ENCODE data around the gene SEC23IP.
"Not testable (repeated sequence)": the region's sequence is repeated elsewhere in the genome, so short reads cannot be mapped to it uniquely, and the experiment has no call there.

SEC23IP gene

DNA sequence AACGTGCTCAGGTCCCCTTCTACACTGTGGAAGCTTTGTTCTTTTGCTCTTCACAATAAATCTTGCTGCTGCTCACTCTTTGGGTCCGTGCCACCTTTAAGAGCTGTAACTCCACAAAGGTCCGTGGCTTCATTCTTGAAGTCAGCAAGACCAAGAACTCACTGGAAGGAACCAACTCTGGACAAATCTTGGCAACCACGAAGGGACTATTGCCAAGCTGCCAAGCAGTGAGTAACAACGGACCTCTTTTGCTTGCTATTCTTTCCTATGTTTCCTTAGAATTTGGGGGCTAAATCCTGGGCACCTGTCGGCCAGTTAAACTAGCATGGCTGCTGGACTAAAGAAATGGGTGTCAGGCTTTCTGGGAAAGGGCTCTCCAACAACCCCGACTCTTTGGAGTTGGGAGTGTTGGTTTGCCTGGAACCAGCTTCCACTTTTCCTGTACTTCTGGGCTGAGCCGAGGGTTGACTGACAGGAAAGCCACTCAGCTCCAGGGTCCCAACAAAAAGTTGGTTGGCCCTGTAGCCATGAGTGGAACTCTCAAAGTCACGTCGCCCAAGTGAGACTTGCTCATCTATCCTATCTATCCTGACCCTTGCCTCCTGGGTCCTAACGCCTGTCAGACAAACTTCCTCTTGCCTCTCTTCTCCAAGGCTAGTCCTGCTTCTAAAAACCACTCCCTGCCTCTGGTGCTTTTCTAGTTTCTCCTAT, 8.5 kb upstream of the SEC23IP start:
- DNase-seq = not testable (repeated sequence)

DNA sequence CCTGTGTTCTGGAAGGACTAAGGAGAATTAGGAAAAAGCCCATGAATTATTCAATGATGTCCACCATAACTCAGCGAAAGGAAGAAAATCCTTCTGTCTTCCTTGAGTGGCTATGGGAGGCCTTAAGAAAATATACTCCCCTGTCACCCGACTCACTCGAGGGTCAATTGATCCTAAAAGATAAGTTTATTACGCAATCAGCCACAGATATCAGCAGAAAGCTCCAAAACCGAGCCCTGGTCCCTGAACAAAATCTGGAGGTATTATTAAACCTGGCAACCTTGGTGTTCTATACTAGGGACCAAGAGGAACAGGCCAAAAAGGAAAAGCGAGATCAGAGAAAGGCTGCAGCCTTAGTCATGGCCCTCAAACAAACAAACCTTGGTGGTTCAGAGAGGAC, 6.5 kb upstream of the SEC23IP start:
- DNase-seq = not testable (repeated sequence)

DNA sequence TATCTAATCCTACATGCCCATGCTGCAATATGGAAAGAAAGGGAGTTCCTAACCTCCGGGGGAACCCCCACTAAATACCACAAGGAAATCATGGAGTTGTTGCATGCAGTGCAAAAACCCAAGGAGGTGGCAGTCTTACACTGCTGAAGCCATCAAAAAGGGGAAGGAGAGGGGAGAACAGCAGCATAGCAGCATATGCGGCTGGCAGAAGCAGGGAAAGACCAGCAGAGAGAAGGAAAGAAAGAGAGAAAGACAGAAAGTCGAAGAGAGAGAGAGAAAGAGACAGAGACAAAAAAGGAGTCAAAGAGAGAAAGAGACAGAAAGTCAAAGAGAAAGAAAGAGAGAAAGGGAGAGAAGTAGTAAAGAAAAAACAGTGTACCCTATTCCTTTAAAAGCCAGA, 3.8 kb upstream of the SEC23IP start:
- not testable (repeated sequence) for DNase-seq

DNA sequence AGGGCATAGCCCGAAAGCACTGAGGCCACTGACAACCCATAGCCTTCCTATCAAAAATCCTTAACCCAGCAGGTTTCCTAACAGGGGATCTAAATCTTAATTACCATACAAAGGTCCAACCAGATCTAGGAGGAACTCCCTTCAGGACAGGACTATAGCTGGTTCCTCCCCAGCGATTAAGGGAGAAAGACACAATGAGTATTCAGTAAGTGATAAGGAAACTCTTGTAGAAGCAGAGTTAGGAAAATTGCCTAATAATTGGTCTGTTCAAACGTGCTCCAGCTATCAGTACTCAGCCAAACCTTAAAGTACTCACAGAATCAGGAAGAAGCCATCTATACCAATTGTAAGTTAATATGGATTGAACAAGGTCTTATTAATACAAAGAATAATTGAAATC, 3.3 kb upstream of the SEC23IP start:
- DNase-seq = not testable (repeated sequence)

DNA sequence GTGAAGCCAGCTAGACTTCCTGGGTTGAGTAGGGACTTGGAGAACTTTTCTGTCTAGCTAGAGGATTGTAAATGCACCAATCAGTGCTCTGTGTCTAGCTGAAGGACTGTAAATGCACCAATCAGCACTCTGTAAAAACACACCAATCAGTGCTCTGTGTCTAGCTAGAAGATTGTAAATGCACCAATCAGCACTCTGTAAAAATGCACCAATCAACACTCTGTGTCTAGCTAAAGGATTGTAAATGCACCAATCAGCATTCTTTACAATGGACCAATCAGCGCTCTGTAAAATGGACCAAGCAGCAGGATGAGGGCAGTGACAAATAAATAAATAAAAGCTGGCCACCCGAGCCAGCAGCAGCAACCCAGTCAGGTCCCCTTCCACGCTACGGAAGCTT, 2.2 kb upstream of the SEC23IP start:
- DNase-seq = not testable (repeated sequence)

DNA sequence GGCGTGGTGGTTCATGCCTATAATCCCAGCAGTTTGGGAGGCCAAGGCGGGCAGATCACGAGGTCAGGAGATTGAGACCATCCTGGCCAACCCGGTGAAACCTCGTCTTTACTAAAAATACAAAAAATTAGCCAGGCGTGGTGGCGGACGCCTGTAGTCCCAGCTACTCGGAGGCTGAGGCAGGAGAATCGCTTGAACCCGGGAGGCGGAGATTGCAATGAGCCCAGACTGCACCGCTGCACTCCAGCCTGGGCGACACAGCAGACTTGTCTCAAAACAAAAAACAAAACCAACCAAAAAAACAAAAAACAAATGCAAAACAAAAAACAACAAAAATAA, 712 bp upstream of the SEC23IP start:
- DNase-seq = not testable (repeated sequence)

DNA sequence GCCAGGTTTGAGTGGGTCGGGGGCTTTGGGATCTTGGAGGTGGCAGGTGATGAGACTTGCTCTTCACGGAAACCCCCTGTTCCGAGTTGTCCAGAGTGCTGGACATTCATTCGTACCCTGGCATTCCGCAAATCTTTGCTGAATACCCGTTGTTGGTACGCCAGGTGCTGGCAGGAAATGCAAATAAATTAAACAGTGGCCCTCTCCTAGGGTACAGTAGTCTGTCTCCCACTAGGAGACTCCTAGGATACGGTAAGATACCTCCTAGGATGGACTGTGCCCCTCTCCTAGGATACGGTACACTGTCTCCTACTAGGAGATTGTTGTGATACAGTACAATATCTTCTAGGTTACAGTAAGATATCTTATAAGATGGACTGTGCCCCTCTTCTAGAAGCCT, 544 bp downstream of the SEC23IP start:
- DNase-seq = no peak

DNA sequence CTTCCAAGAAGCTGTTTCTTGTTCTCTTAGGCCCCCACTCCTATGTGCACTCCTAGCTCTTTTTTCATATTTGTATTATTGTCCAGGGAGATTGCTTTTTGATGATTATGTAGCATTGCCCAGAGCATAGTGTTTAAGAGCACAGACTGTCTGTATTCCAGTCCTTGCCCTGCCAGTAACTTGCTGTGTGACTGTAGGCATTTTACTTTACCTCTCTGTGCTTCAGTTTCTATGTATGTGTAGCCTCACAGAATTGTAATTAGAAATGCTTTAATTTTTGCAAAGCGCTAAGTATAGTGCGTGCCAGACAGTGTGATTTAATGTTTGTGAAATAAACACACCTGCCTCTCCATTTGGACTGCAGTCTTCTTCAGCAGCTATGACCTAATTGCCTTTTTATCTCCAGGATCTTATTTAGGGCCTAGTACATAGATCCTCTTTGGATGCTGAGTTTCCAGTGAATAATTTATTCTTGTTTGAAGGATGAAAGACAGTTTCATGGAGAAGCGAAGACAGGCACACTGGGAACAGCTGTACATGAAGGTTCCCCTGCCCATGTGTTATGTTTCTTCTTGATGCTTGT, 1.4 kb downstream of the SEC23IP start:
- no peak for DNase-seq

DNA sequence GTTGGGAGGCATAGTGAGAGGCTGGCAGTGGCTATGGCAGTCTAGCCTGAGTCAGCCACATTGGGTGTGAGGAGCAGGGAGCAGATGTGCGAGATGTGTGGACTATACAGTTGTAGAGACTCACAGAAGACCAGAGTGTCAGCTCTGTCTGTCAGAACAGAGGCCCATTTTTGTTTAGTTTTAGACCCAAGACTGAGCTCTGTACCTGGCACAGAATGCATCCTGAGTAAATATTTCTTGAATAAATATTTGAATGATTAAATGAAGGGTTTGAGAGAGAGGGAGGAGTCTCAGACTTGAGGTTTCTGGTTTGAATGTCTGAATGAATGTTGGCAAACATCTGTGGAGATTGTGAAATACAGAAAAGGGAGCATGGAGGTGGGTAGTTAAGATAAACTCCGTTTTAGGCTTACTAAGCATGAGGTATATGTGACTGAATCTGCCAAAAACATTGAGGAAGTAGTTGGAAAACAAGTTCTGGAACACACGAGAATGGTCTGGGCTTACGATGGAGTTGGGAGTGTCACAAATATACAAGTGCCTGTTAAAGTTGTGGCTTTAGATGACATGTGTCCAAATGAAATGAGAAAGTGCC, 3.6 kb downstream of the SEC23IP start:
- DNase-seq = no peak

DNA sequence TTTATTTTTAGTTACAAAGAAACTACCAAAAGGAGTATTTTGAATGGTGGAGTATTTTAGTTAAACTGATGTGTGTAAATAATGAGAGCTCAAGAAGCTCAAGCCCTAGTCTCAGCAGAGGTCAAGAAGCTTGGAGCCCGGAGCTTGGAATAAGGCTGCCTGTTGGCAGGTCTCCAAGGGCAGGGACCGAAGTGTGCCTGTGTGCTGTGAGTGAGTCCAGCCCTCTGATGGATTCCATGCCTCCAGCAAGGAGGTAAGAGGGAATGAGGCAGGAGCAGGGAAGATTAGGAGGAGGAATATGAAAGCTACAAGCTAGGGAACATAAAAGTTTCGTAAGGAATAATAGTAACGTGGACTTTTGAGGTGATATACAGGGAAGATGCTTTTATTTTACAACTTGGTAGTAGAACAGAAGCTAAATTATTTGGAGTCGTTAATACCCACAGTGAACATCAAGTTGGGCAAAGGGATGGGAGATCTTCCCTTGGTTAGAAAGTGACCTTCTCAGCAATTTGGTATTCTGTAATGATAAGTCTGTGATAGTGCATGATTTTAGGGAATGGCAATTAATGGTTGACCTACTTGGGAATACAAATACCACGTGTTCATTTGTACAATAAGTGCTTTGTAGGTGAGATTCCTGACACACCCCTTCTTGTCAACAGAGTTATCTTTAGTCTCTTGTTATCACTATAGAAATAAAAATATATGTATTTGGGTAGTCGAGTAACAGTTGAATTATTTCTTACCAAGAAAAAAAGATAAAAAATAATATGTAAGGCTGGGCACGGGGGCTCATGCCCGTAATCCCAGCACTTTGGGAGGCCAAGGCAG, 4.6 kb downstream of the SEC23IP start:
- DNase-seq = no peak

DNA sequence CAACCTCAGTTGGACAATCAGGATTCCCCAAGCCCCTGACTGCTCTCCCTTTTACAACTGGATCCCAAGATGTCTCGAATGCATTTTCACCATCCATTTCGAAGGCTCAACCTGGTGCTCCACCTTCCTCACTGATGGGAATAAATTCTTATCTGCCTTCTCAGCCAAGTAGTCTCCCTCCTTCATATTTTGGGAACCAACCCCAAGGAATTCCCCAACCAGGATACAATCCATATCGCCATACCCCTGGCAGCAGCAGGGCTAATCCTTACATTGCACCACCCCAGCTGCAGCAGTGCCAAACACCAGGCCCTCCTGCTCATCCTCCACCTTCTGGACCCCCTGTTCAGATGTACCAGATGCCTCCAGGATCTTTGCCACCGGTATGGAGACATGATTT, 6.0 kb downstream of the SEC23IP start:
- peak in 1 of 2 experiments; percentile 1 for DNase-seq

DNA sequence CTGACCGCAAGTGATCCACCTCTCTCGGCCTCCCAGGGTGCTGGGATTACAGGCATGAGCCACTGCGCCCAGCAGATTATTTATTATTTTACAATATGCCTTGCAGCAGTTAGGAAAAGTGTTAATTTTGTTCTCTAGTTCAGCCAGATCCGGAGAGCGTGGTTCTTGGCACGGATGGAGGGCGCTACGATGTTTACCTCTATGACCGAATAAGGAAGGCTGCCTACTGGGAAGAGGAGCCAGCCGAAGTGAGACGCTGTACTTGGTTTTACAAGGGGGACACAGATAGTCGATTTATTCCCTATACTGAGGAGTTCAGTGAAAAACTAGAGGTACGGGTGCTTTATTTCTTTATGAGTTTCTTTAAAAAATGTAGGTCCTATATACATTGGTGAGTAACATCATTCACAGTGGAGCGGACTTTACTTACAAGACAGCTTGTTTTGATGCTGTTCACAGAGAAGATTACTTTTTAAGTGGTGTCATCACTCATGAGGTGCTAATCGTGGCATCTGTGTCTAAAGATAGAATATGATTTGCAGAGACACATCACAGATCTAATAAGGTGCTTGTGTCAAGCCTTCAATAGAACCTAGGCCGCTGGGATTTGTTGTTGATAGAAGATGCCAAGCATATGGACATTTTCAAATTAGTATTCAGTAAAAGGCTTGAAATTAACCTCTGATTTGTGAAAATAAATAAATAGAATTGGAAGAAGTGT, 11.6 kb downstream of the SEC23IP start:
- no peak for DNase-seq

DNA sequence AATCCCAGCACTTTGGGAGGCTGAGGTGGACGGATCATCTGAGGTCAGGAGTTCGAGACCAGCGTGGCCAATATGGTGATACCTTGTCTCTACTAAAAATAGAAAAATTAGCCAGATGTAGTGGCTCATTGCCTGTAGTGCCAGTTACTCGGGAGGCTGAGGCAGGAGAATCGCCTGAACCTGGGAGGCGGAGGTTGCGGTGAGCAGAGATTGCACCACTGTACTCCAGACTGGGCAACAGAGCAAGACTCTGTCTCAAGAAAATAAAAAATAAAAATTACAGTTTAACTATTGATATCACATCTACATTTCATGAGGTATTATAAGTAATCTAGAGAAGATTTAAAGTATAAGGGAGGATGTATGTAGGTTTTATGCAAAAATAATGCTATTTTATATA, 15.2 kb downstream of the SEC23IP start:
- DNase-seq = not testable (repeated sequence)

DNA sequence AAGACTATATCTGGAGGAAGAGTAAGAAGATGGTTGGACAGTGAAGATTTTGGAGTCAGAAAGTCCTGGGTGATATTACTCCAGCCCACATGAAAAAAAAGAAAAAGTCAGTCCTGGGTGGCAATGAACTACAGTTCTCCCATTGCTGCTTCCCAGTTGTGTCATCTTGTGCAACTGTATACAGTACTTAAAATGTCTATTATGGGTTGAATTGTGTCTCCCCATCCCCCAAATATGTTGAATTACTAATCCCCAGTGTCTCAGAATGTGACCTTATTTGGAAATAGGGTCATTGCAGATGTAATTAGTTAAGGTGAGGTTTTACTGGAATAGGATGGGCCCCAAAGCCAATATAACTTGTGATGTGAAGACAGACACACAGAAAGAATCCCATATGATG, 15.6 kb downstream of the SEC23IP start:
- DNase-seq = no peak

DNA sequence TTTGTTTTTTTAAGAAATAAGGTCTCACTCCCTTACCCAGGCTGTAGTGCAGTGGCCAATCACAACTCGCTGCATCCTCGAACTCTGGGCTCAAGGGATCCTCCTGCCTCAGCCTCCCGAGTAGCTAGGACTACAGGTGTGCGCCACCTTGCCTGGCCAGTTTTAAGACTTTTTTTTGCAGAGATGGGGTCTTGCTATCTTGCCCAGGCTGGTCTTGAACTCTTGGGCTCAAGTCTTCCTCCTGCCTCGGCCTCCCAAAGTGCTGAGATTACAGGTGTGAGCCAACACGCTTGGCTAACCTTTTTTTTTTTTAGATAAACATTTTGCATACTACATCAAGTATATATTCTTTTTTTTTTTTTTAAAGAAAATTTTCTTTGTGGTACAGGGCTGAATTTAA, 18.2 kb downstream of the SEC23IP start:
- no peak for DNase-seq

DNA sequence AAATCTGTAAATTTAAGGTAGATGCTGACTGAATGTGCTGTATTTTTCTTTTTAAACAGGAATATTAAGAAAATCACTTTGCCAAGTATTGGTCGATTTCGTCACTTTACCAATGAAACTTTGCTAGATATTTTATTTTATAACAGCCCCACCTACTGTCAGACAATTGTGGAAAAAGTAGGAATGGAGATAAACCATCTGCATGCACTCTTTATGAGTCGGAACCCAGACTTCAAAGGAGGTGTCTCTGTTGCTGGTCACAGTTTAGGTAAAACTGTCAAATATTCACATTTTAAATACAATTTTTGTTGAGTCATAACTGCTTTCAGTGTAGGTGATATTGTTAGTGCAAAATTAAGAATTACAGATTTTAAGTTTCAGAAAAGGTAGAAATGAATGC, 25.2 kb downstream of the SEC23IP start:
- DNase-seq = no peak

DNA sequence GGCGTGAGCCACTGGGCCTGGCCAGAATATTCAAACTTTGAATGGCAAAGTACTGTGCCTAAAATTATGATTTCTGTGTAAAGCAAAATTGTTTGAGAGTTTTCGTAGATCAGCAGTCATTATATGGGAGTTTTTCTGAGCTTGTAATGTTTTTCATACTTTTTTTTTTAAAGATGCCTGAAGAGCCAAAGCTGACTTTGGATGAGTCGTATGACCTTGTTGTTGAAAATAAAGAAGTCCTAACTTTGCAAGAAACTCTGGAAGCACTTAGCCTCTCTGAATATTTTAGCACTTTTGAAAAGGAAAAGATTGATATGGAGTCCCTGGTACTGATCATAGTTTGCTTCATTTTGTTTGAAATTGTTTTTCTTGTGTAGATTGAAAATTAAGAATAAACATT, 26.7 kb downstream of the SEC23IP start:
- DNase-seq = no peak

DNA sequence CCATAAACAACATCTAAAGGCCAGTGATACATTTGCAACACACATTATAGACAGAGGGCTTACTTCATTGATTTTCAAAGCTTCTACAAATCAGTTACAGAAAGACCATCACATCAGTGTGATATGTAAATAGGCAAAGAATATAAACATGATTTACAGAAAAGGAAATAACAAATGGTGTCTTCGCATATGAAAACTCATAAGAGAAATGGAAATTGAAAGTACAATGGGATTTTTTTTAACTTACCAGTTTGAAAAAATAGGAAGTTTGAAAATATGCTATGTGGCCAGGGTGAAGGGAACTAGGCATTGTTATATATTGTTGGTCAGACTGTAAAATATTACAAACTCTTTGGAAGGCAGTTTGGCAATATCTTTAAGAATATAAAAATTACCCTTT, 27.3 kb downstream of the SEC23IP start:
- DNase-seq = no peak

DNA sequence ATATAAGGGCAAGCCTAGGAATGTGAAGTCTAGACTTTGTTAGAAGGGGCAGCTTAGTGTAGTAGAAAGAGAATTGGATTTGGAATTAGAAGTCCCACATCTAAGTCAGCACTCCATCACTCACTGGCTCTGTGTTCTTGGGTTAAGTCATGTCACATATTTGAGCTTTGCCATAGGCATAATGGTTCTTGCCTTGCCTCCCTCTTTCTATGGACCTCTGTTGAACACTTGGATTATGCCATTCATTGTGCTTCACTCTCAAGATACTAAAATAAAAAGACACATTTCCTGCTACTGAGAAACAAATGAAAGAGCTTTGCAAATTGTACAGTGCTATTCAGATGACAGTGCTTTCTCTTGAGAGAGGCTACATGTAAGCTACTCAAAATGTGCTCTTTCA, 35.9 kb downstream of the SEC23IP start:
- no peak for DNase-seq

DNA sequence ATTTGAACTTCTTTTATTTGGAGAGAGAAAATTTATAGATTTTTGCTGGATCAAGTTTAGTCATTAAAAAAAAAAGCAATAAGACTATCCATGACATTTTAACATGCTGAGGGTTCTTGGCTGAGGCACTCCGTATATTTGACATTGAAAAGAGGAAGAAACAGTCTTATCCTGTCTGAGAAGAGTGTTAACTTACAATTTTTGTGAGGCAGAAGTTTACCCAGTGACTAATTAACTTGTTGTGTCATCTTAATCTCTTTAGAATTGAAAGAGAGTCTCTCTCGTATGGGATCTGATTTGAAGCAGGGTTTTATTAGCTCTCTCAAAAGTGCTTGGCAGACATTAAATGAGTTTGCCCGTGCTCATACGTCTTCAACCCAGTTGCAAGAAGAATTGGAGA, 39.3 kb downstream of the SEC23IP start:
- no peak for DNase-seq

DNA sequence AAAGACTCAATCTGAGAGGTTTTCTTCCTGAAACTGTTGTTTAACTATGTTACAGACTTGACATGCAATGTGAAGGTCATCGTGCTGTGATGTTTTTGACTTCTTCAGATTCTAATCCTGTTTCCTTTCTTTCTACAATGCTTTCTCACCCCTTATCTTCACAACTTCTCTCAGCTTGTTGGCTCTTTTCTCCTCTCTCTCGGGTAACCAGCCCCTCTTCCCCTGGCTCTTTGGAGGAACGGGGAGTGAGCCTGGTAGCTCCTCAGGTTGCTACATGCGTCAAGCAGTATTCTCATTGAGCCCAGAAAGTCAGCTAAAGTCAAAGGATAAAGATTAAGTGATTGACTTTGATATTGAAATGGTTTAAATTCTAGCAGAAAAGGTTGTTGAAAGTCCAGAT, 40.1 kb downstream of the SEC23IP start:
- DNase-seq = no peak

DNA sequence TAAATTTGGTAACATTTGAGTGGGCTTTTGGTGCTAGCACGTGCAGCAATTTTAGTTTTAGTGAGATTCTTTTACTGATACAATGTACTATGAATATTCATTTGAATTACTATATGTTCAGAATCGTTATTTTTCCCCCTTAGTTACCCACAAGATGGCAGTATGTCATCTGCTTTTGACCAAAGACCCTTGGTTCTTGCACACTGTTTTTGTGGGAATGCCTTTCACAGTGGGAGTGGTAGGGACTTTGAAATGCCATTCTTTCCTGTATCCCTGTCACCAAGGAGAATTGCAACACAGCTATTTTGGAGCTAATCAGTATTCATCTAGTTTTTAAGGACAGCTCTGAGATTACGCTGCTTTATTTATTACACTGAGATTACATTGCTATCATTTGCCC, 40.6 kb downstream of the SEC23IP start:
- DNase-seq = peak in 1 of 2 experiments; percentile 37

DNA sequence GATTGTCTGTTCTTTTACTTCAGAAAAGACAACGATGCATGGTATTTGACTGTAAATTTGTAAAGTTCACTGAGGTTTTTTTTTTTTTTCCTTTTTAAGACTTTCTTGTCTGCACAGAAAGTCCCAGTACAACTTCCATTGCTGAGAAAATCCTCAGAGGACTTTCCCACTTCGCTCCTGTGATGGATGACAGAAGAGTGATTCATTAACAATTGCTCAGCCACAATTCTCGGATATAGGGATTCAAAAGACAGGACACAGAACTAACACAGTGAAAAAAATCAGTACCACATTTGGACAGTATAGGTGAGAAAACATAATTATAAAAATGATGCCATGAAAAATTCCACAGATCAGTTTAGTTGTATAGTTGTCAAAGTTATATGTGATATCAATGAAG, 48.0 kb downstream of the SEC23IP start:
- no peak for DNase-seq
